ENCODE data around the gene KCNN4. TPM values are rescaled to one million over a fixed set of nuclear protein-coding genes. Genes with fewer than 3 reads are reported as not detected.
"Not testable (repeated sequence)": the region's sequence is repeated elsewhere in the genome, so short reads cannot be mapped to it uniquely, and the experiment has no call there.

KCNN4 gene
- total RNA-seq, 1 donor from 2014 or later: 185 TPM

DNA sequence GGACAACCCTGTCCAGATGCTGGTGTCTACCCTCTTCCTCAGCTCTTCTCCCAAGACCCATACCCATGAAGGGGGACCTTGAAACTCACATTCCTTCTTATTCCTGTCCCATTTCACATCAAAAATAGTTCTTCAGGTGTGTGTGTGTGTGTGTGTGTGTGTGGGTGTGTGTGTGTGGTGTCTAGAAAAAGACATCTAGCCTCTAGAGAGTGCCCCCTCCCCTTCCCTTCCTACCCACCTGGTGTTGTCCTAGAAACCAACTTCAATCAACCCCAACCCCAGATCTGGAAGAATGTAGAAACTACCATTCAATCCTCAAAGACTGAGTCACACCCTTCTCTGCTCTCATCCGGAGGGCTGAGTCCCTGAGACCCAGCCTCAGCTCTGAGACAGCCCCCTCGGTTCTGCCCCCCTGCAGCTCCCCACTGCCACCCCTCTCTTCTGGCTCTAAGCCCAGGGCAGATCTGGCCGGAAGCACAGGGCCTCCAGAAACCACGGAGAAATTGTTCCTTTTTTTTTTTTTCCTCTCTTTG lies 3.5 kb downstream of the KCNN4 start:
- H3K9me3 Mint-ChIP-seq: no peaks in the 10 kb centered on the region
- H3K27me3 Mint-ChIP-seq (ENCODE audit: insufficient read depth): no peaks in the 10 kb centered on the region
- DNase-seq (ENCODE audit: low spot score): no peak
- H3K27ac Mint-ChIP-seq: peak overlapping the region; percentile 97
- peaks cover 66% of the 10 kb centered on the region for H3K4me1 Mint-ChIP-seq (ENCODE audit: low read depth)
- intact Hi-C loops (cut with micrococcal nuclease): no loop called here
- peaks cover 46% of the 10 kb centered on the region for H3K36me3 Mint-ChIP-seq (ENCODE audit: low read depth)
- H3K4me3 Mint-ChIP-seq: peak overlapping the region; percentile 85

- H3K9me3 Mint-ChIP-seq: no peaks in the 10 kb centered on the region
- peaks cover 49% of the 10 kb centered on the region for H3K36me3 Mint-ChIP-seq (ENCODE audit: low read depth)
- no peaks in the 10 kb centered on the region for H3K27me3 Mint-ChIP-seq (ENCODE audit: insufficient read depth)
- H3K4me3 Mint-ChIP-seq: peak overlapping the region; percentile 85
- H3K27ac Mint-ChIP-seq: peak overlapping the region; percentile 83
- intact Hi-C loops (cut with micrococcal nuclease): loop anchor here (1.0 kb wide), 1 partner anchor 11 kb away; no protein-coding TSS in a partner anchor
- DNase-seq (ENCODE audit: low spot score): no peak
- peaks cover 57% of the 10 kb centered on the region for H3K4me1 Mint-ChIP-seq (ENCODE audit: low read depth)
Observed at GRCh38 chr19:43776286-43776685, 4.5 kb downstream of the KCNN4 start.

DNA sequence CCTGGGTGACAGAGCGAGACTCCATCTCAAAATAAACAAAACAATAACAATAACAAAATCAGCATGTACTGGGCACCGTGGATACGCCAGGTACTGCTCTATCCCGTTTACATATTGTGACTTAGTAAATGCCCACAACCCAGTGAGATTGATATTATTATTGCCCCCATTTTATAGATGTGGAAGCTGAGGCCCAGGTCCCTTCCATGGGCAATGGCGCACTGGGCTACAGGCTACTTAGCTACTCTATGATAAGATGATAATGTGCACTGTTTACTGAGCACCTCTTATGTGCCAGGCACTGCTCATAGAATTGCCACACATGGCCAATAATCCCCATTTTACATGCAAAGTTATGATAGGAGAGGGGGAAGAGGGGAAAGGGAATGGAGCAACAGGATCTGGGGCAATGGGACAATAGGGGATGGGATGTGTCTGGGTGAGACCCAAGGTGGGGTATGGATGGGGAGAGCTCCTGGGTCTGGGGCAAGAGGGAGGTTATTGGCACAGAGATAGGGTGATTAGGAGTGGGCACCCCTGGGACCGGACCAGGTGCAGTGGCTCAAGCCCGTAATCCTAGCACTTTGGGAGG lies 5.4 kb downstream of the KCNN4 start:
- Mint-ChIP-seq H3K4me3 (peak overlapping the region; percentile 66), H3K27me3 (ENCODE audit: insufficient read depth) (no peaks in the 10 kb centered on the region), H3K9me3 (no peaks in the 10 kb centered on the region), H3K4me1 (ENCODE audit: low read depth) (peaks cover 58% of the 10 kb centered on the region), H3K27ac (peak overlapping the region; percentile 83), H3K36me3 (ENCODE audit: low read depth) (peaks cover 58% of the 10 kb centered on the region)
- intact Hi-C loops (cut with micrococcal nuclease): no loop called here
- no peak for DNase-seq (ENCODE audit: low spot score)

DNA sequence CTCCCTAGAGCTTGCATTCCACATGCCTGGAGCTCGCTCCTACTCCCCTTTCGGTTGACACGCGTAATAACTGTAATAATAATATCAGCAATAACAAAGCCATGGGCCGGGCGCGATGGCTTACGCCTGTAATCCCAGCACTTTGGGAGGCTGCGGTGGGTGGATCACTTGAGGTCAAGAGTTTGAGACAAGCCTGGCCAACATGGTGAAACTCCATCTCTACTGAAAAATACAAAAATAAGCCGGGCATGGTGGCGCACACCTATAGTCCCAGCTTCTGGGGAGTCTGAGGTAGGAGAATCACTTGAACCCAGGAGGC lies 5.9 kb downstream of the KCNN4 start:
- H3K36me3 Mint-ChIP-seq (ENCODE audit: low read depth): peaks cover 63% of the 10 kb centered on the region
- peaks cover 62% of the 10 kb centered on the region for H3K4me1 Mint-ChIP-seq (ENCODE audit: low read depth)
- H3K4me3 Mint-ChIP-seq; intact Hi-C loops (cut with micrococcal nuclease); H3K27ac Mint-ChIP-seq; H3K9me3 Mint-ChIP-seq; DNase-seq (ENCODE audit: low spot score); H3K27me3 Mint-ChIP-seq (ENCODE audit: insufficient read depth): not testable (repeated sequence)

DNA sequence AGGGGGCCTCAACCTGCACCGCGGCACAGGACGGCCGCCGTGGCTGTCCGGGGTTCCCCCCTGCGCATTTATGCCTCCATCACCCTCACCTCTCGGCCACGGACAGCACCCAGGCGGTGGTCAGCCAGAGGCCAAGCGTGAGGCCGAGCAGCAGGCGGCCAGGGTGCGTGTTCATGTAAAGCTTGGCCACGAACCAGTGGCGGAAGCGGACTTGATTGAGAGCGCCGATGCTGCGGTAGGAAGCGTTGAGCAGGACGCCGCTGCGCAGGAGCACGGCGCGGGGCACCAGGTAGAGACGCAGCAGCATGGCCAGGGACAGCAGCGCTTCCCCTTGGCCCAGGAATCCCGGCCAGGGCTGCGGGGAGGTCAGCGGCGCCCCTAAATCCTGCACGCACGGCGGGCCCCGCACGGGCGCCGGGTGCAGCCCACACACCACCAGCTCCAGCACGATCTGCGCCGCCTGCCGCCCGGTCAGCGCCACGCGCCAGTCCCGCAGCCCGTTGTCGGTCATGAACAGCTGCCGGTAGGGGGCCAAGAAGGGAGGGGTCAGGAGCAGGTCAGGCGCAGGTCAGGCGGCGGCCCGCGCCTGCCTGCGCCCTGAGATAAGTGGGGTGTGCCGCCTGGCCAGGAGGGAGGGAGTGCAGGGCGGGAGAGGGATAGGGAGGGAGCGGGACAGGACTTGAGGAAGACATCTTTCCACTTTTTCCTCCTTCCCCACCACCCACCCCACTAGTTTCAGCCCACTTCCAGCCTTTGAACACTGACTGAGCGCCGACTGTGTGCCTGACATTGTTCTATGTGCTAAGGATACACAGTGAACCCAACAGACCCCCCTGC lies 6.5 kb downstream of the KCNN4 start:
- no peak for DNase-seq (ENCODE audit: low spot score)
- Mint-ChIP-seq H3K27me3 (ENCODE audit: insufficient read depth) (no peaks in the 10 kb centered on the region), H3K4me3 (no peak overlapping the region), H3K9me3 (no peaks in the 10 kb centered on the region), H3K27ac (no peak overlapping the region), H3K4me1 (ENCODE audit: low read depth) (peaks cover 62% of the 10 kb centered on the region), H3K36me3 (ENCODE audit: low read depth) (peaks cover 62% of the 10 kb centered on the region)
- intact Hi-C loops (cut with micrococcal nuclease): no loop called here

DNA sequence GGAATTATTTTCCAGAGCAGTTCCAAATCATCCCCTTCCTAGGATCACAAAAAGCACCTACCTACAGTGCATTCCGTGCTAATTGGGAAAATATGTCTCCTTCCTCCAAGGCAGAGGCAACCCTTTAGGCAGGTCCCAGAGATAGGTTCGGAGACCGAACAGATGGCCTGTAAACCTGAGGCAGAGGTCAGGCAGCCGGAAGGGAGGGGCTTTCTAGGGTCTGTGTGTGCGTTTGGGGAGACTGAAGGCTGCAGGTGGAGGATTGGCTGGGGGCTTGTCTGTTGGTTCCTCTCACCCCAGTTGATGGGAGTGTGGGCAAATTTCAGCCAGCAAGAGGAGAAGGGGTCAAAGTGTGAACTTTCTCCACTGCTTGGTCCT lies 7.1 kb downstream of the KCNN4 start:
- no peaks in the 10 kb centered on the region for H3K9me3 Mint-ChIP-seq
- intact Hi-C loops (cut with micrococcal nuclease): no loop called here
- DNase-seq (ENCODE audit: low spot score): no peak
- peaks cover 64% of the 10 kb centered on the region for H3K4me1 Mint-ChIP-seq (ENCODE audit: low read depth)
- no peak overlapping the region for H3K4me3 Mint-ChIP-seq
- peaks cover 67% of the 10 kb centered on the region for H3K36me3 Mint-ChIP-seq (ENCODE audit: low read depth)
- no peaks in the 10 kb centered on the region for H3K27me3 Mint-ChIP-seq (ENCODE audit: insufficient read depth)
- no peak overlapping the region for H3K27ac Mint-ChIP-seq

DNA sequence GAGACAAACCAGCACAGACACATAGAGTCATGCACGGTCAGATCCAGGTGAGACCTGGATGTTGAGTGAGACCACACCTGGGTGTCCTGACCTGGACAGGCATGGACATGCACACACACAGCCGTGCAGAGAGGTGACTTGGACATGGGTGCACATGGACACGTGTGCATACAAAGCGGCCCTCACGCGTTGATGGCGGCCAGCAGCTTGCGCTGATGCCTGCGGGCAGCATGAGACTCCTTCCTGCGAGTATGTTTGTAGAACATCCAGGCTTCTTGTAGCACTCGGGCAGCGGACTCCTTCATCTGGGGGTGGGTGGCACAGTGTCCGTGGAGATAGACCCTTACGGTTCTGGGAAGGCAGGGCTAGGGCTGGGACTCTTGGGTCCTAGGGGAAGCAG lies 11.5 kb downstream of the KCNN4 start:
- Mint-ChIP-seq H3K27me3 (ENCODE audit: insufficient read depth) (no peaks in the 10 kb centered on the region), H3K4me1 (ENCODE audit: low read depth) (peaks cover 71% of the 10 kb centered on the region), H3K27ac (no peak overlapping the region), H3K9me3 (no peaks in the 10 kb centered on the region), H3K4me3 (no peak overlapping the region), H3K36me3 (ENCODE audit: low read depth) (peaks cover 77% of the 10 kb centered on the region)
- DNase-seq (ENCODE audit: low spot score): no peak
- intact Hi-C loops (cut with micrococcal nuclease): loop anchor here (5.0 kb wide), 1 partner anchor 242 kb away; the partner anchor contains the start of gene ETHE1

DNA sequence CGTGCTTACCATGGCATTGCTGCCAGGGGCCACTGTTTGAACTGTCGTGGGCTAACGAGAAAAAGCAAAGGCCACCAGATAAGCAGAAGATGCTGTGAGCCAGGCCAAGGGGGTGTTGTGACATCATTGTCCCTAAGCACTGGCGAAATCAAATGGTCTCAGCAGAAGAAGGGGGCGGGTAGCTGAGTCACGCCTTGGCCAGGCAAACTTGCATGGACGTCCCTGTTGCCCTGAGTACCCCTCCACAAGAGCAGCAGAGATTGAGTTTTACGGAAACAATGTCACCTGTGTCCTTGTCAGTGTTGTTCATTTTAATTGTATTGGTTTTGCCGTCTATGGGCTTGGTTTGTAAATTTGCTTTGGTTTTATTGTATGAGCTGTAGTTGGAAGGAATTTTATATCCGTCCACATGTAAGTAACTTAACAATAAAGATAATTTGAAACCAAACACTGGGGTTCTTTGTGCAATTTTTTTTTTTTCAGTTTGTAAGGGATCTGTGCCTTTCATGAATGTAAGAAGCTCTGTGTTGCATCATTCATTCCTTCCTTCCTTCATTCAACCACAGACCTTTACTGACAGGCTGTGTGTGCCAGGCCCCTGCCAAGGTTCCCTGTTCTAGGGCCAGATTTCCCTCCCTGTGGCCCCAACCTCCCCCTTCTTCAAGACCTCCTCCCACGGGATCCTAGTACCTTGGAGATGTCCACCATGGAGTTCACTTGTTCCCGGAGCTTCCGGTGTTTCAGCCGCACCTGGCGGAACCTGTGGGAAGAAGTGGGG lies 12.3 kb downstream of the KCNN4 start:
- Mint-ChIP-seq H3K36me3 (ENCODE audit: low read depth) (peaks cover 78% of the 10 kb centered on the region), H3K9me3 (no peaks in the 10 kb centered on the region), H3K4me3 (no peak overlapping the region), H3K27ac (peak overlapping the region; percentile 73), H3K27me3 (ENCODE audit: insufficient read depth) (no peaks in the 10 kb centered on the region), H3K4me1 (ENCODE audit: low read depth) (peaks cover 76% of the 10 kb centered on the region)
- DNase-seq (ENCODE audit: low spot score): no peak
- intact Hi-C loops (cut with micrococcal nuclease): loop anchor here (5.0 kb wide), 1 partner anchor 241 kb away; the partner anchor contains the start of gene ETHE1

DNA sequence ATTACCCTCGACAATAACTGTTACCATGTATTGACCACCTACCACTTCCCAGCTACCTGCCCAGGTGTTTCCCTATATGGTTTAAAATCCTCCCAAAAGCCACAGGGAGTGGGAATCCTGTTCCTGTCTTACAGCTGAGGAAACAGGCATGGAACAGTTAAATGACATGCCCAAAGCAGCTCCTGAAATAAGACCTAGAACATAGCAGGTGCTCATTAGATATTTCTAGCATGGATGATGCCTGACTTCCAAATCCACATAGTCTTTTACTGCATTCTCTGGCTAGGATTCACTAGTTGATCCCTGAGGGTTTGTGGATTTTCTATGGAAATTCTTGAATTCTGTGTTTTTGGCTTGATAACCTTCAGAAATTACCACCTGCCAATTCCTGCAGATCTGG lies 13.0 kb downstream of the KCNN4 start:
- Mint-ChIP-seq H3K9me3 (no peaks in the 10 kb centered on the region), H3K4me3 (no peak overlapping the region), H3K36me3 (ENCODE audit: low read depth) (peaks cover 78% of the 10 kb centered on the region), H3K27me3 (ENCODE audit: insufficient read depth) (no peaks in the 10 kb centered on the region), H3K27ac (peak overlapping the region; percentile 90), H3K4me1 (ENCODE audit: low read depth) (peaks cover 79% of the 10 kb centered on the region)
- intact Hi-C loops (cut with micrococcal nuclease): loop anchor here (5.0 kb wide), 1 partner anchor 241 kb away; the partner anchor contains the start of gene ETHE1
- DNase-seq (ENCODE audit: low spot score): no peak

DNA sequence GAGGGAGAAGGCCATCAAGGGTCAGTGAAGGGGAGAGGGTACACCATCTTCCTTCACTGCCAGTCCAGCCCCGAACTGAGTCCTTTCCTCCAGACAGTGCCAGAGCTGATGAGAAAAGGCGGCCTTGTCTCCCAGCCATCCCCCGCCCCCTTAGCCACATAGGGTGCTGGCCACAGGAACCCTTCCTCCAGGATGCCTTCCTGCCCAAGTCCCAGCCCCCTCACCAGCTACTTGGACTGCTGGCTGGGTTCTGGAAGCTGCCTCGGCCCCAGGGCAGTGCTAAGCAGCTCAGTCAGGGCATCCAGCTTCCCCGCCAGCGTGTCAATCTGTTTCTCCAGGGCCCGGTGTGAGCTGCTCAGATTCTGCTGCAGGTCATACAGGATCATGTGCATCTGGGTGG lies 13.5 kb downstream of the KCNN4 start:
- Mint-ChIP-seq H3K4me3 (no peak overlapping the region), H3K27ac (peak overlapping the region; percentile 90), H3K36me3 (ENCODE audit: low read depth) (peaks cover 78% of the 10 kb centered on the region), H3K27me3 (ENCODE audit: insufficient read depth) (no peaks in the 10 kb centered on the region), H3K9me3 (no peaks in the 10 kb centered on the region), H3K4me1 (ENCODE audit: low read depth) (peaks cover 84% of the 10 kb centered on the region)
- no peak for DNase-seq (ENCODE audit: low spot score)
- intact Hi-C loops (cut with micrococcal nuclease): loop anchor here (5.0 kb wide), 1 partner anchor 240 kb away; the partner anchor contains the start of gene ETHE1

DNA sequence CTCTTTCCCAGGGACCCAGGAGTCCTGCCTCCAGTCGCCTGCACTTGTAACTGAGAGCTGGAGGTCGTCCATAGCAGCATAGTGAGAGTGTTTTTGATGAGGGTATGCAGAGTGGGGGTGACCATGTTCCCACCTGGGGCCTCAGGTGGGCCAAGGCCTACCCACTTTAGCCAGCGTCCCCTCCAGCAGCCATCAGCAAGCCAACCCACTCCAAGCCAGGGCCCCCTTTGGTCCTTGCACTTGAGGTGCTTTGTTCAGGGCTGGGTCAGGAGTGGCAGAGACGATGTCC lies 14.1 kb downstream of the KCNN4 start:
- Mint-ChIP-seq H3K27ac (peak overlapping the region; percentile 90), H3K4me3 (peak overlapping the region; percentile 50), H3K36me3 (ENCODE audit: low read depth) (peaks cover 79% of the 10 kb centered on the region), H3K27me3 (ENCODE audit: insufficient read depth) (no peaks in the 10 kb centered on the region), H3K9me3 (no peaks in the 10 kb centered on the region), H3K4me1 (ENCODE audit: low read depth) (peaks cover 88% of the 10 kb centered on the region)
- DNase-seq (ENCODE audit: low spot score): no peak
- intact Hi-C loops (cut with micrococcal nuclease): loop anchor here (1.0 to 5.0 kb wide), 2 partner anchors 43 to 239 kb away; partner anchors contain the start of gene ETHE1

DNA sequence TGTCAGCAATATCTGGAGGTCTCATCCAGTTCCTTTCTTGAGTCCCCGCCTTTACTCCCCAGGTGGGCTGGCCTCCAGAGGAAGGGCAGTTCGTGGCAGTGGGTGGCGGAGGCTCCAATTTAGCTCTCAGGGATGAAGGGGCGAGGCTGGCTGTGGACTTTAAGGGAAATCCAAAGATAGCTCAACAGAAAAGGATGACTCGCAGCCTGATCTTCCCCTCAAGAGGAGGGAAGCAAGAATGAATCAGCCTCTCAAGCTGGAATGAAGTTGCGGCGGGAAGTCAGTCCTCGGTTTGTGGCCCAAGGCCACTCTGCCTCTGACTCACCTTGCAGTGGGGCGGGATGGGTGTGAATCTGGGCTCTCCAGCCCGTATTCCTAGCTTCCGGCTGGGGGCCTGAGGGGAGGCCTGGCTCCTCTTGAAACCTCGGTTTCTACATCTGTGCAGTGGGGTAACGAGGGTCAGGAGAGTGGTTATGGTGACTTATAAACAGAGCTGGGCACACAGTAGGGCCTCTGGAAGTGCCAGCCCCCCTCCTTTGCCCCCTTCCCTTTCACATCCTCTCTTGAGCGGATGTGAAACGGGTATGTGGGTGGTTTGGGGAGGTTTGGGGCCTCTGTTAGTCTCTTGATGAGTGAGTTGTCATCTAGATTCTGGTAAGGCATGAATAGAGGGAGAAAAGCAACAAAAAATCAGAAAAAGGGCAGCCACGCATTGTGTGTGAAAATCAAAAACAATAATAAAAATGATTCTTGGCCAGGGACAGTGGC lies 15.5 kb downstream of the KCNN4 start:
- no peaks in the 10 kb centered on the region for H3K9me3 Mint-ChIP-seq
- H3K27me3 Mint-ChIP-seq (ENCODE audit: insufficient read depth): no peaks in the 10 kb centered on the region
- peaks cover 71% of the 10 kb centered on the region for H3K36me3 Mint-ChIP-seq (ENCODE audit: low read depth)
- peak; percentile 81 for DNase-seq (ENCODE audit: low spot score)
- H3K27ac Mint-ChIP-seq: peak overlapping the region; percentile 90
- H3K4me1 Mint-ChIP-seq (ENCODE audit: low read depth): peaks cover 87% of the 10 kb centered on the region
- intact Hi-C loops (cut with micrococcal nuclease): loop anchor here (1.0 to 5.0 kb wide), 5 partner anchors 11 to 238 kb away; partner anchors contain the start of genes ETHE1 and SMG9
- peak overlapping the region; percentile 50 for H3K4me3 Mint-ChIP-seq
